ENCODE data around the gene NELFA.
"Not testable (repeated sequence)": the region's sequence is repeated elsewhere in the genome, so short reads cannot be mapped to it uniquely, and the experiment has no call there.

Gene NELFA

GRCh38 chr4:1993718-1994516 is 14.9 kb downstream of the NELFA start:
- DNase-seq: not testable (repeated sequence)

GRCh38 chr4:1993169-1993516 is 15.6 kb downstream of the NELFA start:
- DNase-seq: no peak

- DNase-seq: no peak
Measured at GRCh38 chr4:1992468-1993168, 16.2 kb downstream of the NELFA start.

GRCh38 chr4:1991596-1992434 is 17.0 kb downstream of the NELFA start:
- no peak for DNase-seq

GRCh38 chr4:1991087-1991486 is 17.7 kb downstream of the NELFA start:
- no peak for DNase-seq

GRCh38 chr4:1990676-1991075 is 18.1 kb downstream of the NELFA start:
- DNase-seq: no peak

- no peak for DNase-seq
Measured at GRCh38 chr4:1990348-1990645, 18.5 kb downstream of the NELFA start.

- DNase-seq: no peak
Measured at GRCh38 chr4:1989533-1990347, 19.0 kb downstream of the NELFA start.

GRCh38 chr4:1988327-1988724 is 20.4 kb downstream of the NELFA start:
- DNase-seq: no peak

GRCh38 chr4:1987721-1988326 is 20.9 kb downstream of the NELFA start:
- DNase-seq: no peak

GRCh38 chr4:1987296-1987695 is 21.5 kb downstream of the NELFA start:
- DNase-seq: no peak

- no peak for DNase-seq
Measured at GRCh38 chr4:1986578-1987210, 22.1 kb downstream of the NELFA start.

GRCh38 chr4:1985780-1986577 is 22.8 kb downstream of the NELFA start:
- DNase-seq: no peak

- DNase-seq: no peak
Measured at GRCh38 chr4:1985294-1985693, 23.5 kb downstream of the NELFA start.

GRCh38 chr4:1984406-1985191 is 24.2 kb downstream of the NELFA start:
- no peak for DNase-seq

GRCh38 chr4:1983846-1984405 is 24.8 kb downstream of the NELFA start:
- no peak for DNase-seq

- DNase-seq: no peak
Measured at GRCh38 chr4:1983053-1983845, 25.5 kb downstream of the NELFA start.

- no peak for DNase-seq
Measured at GRCh38 chr4:1982124-1983052, 26.4 kb downstream of the NELFA start.
